IMR-90 (cell line): ENCODE measurements around the gene VEPH1. TPM values are rescaled to one million over a fixed set of nuclear protein-coding genes. Genes with fewer than 3 reads are reported as not detected.

ENCODE experiments used
- ATAC-seq: fragments of 200-7000 bp; cut with Tn5 transposase; 2 replicates; pipeline ENCODE4 v1.9.1; 2020; ENCODE audit warnings: low read depth, mild to moderate bottlenecking, moderate library complexity
- BruUV-seq: library from RNA; stranded (reverse); fragments of 400-500 nt; replicated peaks from 2 replicates; lab custom pipeline; 2021; lab: Mats Ljungman, UMichigan
- CTCF ChIA-PET: fragments of 300-600 bp; formaldehyde crosslinking; extraction: SDS; loops from one replicate; lab custom pipeline; 2021; ENCODE audit warnings: antibody characterized with exemption; lab: Yijun Ruan, JAX
- POLR2A ChIA-PET: fragments of 300-600 bp; sonication (Branson Sonifier 250); formaldehyde crosslinking; loops from one replicate; lab custom pipeline; 2022; ENCODE audit warnings: antibody characterized with exemption; ENCODE audit not compliant: unreplicated experiment; lab: Charles Lee
- DNase-seq: peaks from one replicate; pipeline ENCODE4 v3.0.0; 2013
- H2AFZ ChIP-seq: replicated peaks from 2 replicates; pipeline ENCODE3; 2013; ENCODE audit warnings: low read length, mild to moderate bottlenecking; ENCODE audit not compliant: poor library complexity
- H2AK5ac ChIP-seq: 2 replicates; pipeline ENCODE4 v1.6.1; 2013; ENCODE audit warnings: low read depth, low read length, inconsistent platforms
- H2AK9ac ChIP-seq: replicated peaks from 2 replicates; pipeline ENCODE3; 2013; ENCODE audit warnings: mild to moderate bottlenecking, low read depth, low read length, moderate library complexity; ENCODE audit not compliant: poor library complexity
- H2BK120ac ChIP-seq: 2 replicates; pipeline ENCODE4 v1.6.1; 2013; ENCODE audit warnings: low read depth, low read length, inconsistent platforms
- H2BK15ac ChIP-seq: 3 replicates; pipeline ENCODE4 v1.6.1; 2013; ENCODE audit warnings: low read depth, low read length, inconsistent platforms
- H2BK20ac ChIP-seq: 2 replicates; pipeline ENCODE4 v1.6.1; 2013; ENCODE audit warnings: low read depth, mild to moderate bottlenecking, inconsistent platforms, low read length, moderate library complexity
- H2BK5ac ChIP-seq: 2 replicates; pipeline ENCODE4 v1.6.1; 2013; ENCODE audit warnings: mild to moderate bottlenecking, low read depth, low read length, inconsistent platforms; ENCODE audit not compliant: poor library complexity, severe bottlenecking
- H3K14ac ChIP-seq: replicated peaks from 2 replicates; pipeline ENCODE4 v1.6.1; 2013; ENCODE audit warnings: low read depth, low read length, inconsistent platforms
- H3K18ac ChIP-seq: 2 replicates; pipeline ENCODE4 v1.6.1; 2013; ENCODE audit warnings: low read depth, low read length, control low read depth
- H3K23ac ChIP-seq: 2 replicates; pipeline ENCODE4 v1.6.1; 2013; ENCODE audit warnings: low read depth, low read length, inconsistent platforms
- H3K27ac ChIP-seq: 2 replicates; pipeline ENCODE4 v1.5.1; 2013; ENCODE audit warnings: mild to moderate bottlenecking, control low read depth, low read length; ENCODE audit not compliant: insufficient read depth
- H3K27me3 ChIP-seq: 2 replicates; pipeline ENCODE4 v1.6.1; 2013; ENCODE audit warnings: low read length; ENCODE audit not compliant: control insufficient read depth, insufficient read depth
- H3K36me3 ChIP-seq: 2 replicates; pipeline ENCODE4 v1.6.1; 2013; ENCODE audit warnings: low read length, mixed read lengths; ENCODE audit not compliant: control insufficient read depth, insufficient read depth
- H3K4ac ChIP-seq: 2 replicates; pipeline ENCODE4 v1.6.1; 2013; ENCODE audit warnings: low read depth, low read length, inconsistent platforms
- H3K4me1 ChIP-seq: 2 replicates; pipeline ENCODE4 v1.6.1; 2013; ENCODE audit warnings: low read length, mixed read lengths; ENCODE audit not compliant: control insufficient read depth, insufficient read depth
- H3K4me2 ChIP-seq: 2 replicates; pipeline ENCODE4 v1.6.1; 2013; ENCODE audit warnings: low read depth, mild to moderate bottlenecking, control low read depth, low read length, moderate library complexity
- H3K4me3 ChIP-seq: 2 replicates; pipeline ENCODE4 v1.5.1; 2013; ENCODE audit warnings: low read depth, mild to moderate bottlenecking, control low read depth, low read length, moderate library complexity; ENCODE audit not compliant: insufficient read depth
- H3K56ac ChIP-seq: 2 replicates; pipeline ENCODE4 v1.6.1; 2013; ENCODE audit warnings: low read length, inconsistent platforms; ENCODE audit not compliant: insufficient read depth; ENCODE audit errors: extremely low read depth
- H3K79me1 ChIP-seq, 2 experiments: 2 replicates each; pipeline ENCODE4 v1.6.1; 2013; ENCODE audit warnings: low read length in 2 of 2, inconsistent platforms in 1 of 2, low read depth in 1 of 2
- H3K9ac ChIP-seq: 2 replicates; pipeline ENCODE4 v1.6.1; 2013; ENCODE audit warnings: low read depth, low read length, control low read depth
- H3K9me1 ChIP-seq: 2 replicates; pipeline ENCODE4 v1.6.1; 2013; ENCODE audit warnings: low read length, inconsistent platforms; ENCODE audit not compliant: insufficient read depth
- H3K9me3 ChIP-seq: 2 replicates; pipeline ENCODE4 v1.6.1; 2013; ENCODE audit warnings: low read length; ENCODE audit not compliant: control insufficient read depth, insufficient read depth
- H4K20me1 ChIP-seq: 2 replicates; pipeline ENCODE4 v1.6.1; 2013; ENCODE audit warnings: low read length, inconsistent platforms; ENCODE audit not compliant: insufficient read depth
- H4K5ac ChIP-seq: 2 replicates; pipeline ENCODE4 v1.6.1; 2013; ENCODE audit warnings: mild to moderate bottlenecking, low read depth, low read length, control low read depth
- H4K8ac ChIP-seq, 2 experiments: 2 replicates each; pipeline ENCODE4 v1.6.1; 2013; ENCODE audit warnings: low read depth in 2 of 2, low read length in 2 of 2, control low read depth in 1 of 2, inconsistent platforms in 1 of 2
- H4K91ac ChIP-seq: 2 replicates; pipeline ENCODE4 v1.6.1; 2013; ENCODE audit warnings: low read depth, low read length, inconsistent platforms; ENCODE audit not compliant: insufficient read depth
- BHLHE40 ChIP-seq: fragments of 150-350 bp; IDR thresholded peaks from 2 replicates; pipeline ENCODE4 v1.6.1; 2016; ENCODE audit warnings: mild to moderate bottlenecking, low read depth, low read length
- CEBPB ChIP-seq: IDR thresholded peaks from 2 replicates; pipeline ENCODE4 v1.6.1; 2012; ENCODE audit warnings: low read depth, low read length, improper control_type of control experiment
- CHD1 ChIP-seq: IDR thresholded peaks from 2 replicates; pipeline ENCODE4 v1.6.1; 2012; ENCODE audit warnings: low read depth, low read length, improper control_type of control experiment
- CTCF ChIP-seq: conservative IDR thresholded peaks from 2 replicates; pipeline ENCODE4 v1.5.1; 2012; ENCODE audit warnings: mild to moderate bottlenecking, low read depth, low read length, improper control_type of control experiment
- ELK1 ChIP-seq: fragments of 150-350 bp; IDR thresholded peaks from 2 replicates; pipeline ENCODE4 v1.6.1; 2016; ENCODE audit warnings: low read depth, mild to moderate bottlenecking, low read length, moderate library complexity, borderline replicate concordance
- FOS ChIP-seq: fragments of 150-350 bp; IDR thresholded peaks from 2 replicates; pipeline ENCODE4 v1.6.1; 2016; ENCODE audit warnings: low read depth, low read length
- MAFK ChIP-seq: IDR thresholded peaks from 2 replicates; pipeline ENCODE4 v1.6.1; 2012; ENCODE audit warnings: low read depth, low read length, improper control_type of control experiment
- MAZ ChIP-seq: IDR thresholded peaks from 2 replicates; pipeline ENCODE4 v1.6.1; 2012; ENCODE audit warnings: low read depth, mild to moderate bottlenecking, low read length, improper control_type of control experiment, moderate library complexity, borderline replicate concordance
- MXI1 ChIP-seq: IDR thresholded peaks from 2 replicates; pipeline ENCODE4 v1.6.1; 2012; ENCODE audit warnings: low read depth, mild to moderate bottlenecking, low read length, moderate library complexity, borderline replicate concordance
- NFE2L2 ChIP-seq: fragments of 150-350 bp; IDR thresholded peaks from 2 replicates; pipeline ENCODE4 v1.6.1; 2016; ENCODE audit warnings: low read depth, mild to moderate bottlenecking, low read length
- POLR2A ChIP-seq: IDR thresholded peaks from 2 replicates; pipeline ENCODE4 v1.6.1; 2012; ENCODE audit warnings: mild to moderate bottlenecking, low read depth, low read length
- RAD21 ChIP-seq: IDR thresholded peaks from 2 replicates; pipeline ENCODE4 v1.6.1; 2012; ENCODE audit warnings: low read length, improper control_type of control experiment
- RCOR1 ChIP-seq: IDR thresholded peaks from 2 replicates; pipeline ENCODE4 v1.6.1; 2012; ENCODE audit warnings: mild to moderate bottlenecking, low read length, improper control_type of control experiment; ENCODE audit not compliant: insufficient replicate concordance
- RFX5 ChIP-seq: IDR thresholded peaks from 2 replicates; pipeline ENCODE4 v1.8.0; 2012; ENCODE audit warnings: low read depth, mild to moderate bottlenecking, low read length, moderate library complexity
- SMC3 ChIP-seq: fragments of 150-350 bp; IDR thresholded peaks from 2 replicates; pipeline ENCODE4 v1.6.1; 2016; ENCODE audit warnings: low read depth, mild to moderate bottlenecking, antibody characterized with exemption, low read length, moderate library complexity
- USF2 ChIP-seq: fragments of 150-350 bp; IDR thresholded peaks from 2 replicates; pipeline ENCODE4 v1.6.1; 2017; ENCODE audit warnings: mild to moderate bottlenecking, antibody characterized with exemption, low read length, low read depth
- WGBS, 2 experiments: methylation state at CpG; one replicate each; pipeline versions ENCODE4 v1.1.5 to v1.1.7; 2013; ENCODE audit warnings: missing lambda C conversion rate in 2 of 2; ENCODE audit not compliant: insufficient read length in 1 of 2; ENCODE audit errors: extremely low coverage in 2 of 2; 5-methylcytosine and 5-hydroxymethylcytosine counted together
- dilution Hi-C: fragments of 300-500 bp; cut with HindIII; formaldehyde crosslinking; loops from one replicate; pipeline ENCODE4 v1.14.3; 2018; ENCODE audit warnings: low sequenced_read_pairs; ENCODE audit not compliant: unreplicated experiment
- in situ Hi-C: fragments of 300-500 bp; cut with MboI; formaldehyde crosslinking; loops from 3 replicates; pipeline ENCODE4 v1.14.3; 2019; ENCODE audit warnings: low sequenced_read_pairs, inconsistent platforms, mixed read lengths
- intact Hi-C: fragments of 100-400 bp; cut with micrococcal nuclease; formaldehyde crosslinking; loops from 2 replicates; pipeline ENCODE4 v1.10.0; 2022
- polyA plus RNA-seq, 3 experiments: library from polyadenylated mRNA; depleted of rRNA; stranded (reverse); fragments of >200 nt; gene quantifications; 2 replicates each; pipeline ENCODE4 v1.2.3, GENCODE V29; 2012; ENCODE audit warnings: low replicate concordance in 1 of 3
- total RNA-seq: library from RNA; depleted of rRNA; stranded (reverse); fragments of >200 nt; gene quantifications from 2 replicates; pipeline ENCODE4 v1.2.3, GENCODE V29; 2012

Gene VEPH1
- total and polyA plus RNA-seq, 2 of the 4 experiments (the other 2 are of a cell fraction), result 30.5 to 130 TPM

- H4K5ac ChIP-seq, result no peak overlapping the region
- H3K27me3 ChIP-seq, result no peaks in the 10 kb centered on the region
- H3K23ac ChIP-seq, result no peak overlapping the region
- H3K56ac ChIP-seq, result no peak overlapping the region
- H2BK20ac ChIP-seq, result no peak overlapping the region
- peaks cover 13% of the 10 kb centered on the region for H3K4me1 ChIP-seq
- no peak overlapping the region for H2BK120ac ChIP-seq
- no peaks in the 10 kb centered on the region for H3K9me3 ChIP-seq
- dilution Hi-C loops (no loop called here), intact Hi-C loops (no loop called here), in situ Hi-C loops (no loop called here)
- peaks cover 4% of the 10 kb centered on the region; the same call in 1 of the 2 replicates for H3K9me1 ChIP-seq
- H3K4ac ChIP-seq, result no peak overlapping the region
- H4K20me1 ChIP-seq, result no peaks in the 10 kb centered on the region
- H4K8ac ChIP-seq, result no peak overlapping the region
- no peak overlapping the region for H3K27ac ChIP-seq
- no peak overlapping the region for H2AFZ ChIP-seq
- POLR2A ChIA-PET, result no interaction called here
- no peak overlapping the region for H3K18ac ChIP-seq
- no peak overlapping the region for H2AK5ac ChIP-seq
- no peak overlapping the region for H3K14ac ChIP-seq
- DNase-seq (no peak), ATAC-seq (no peak)
- H3K4me2 ChIP-seq, result no peak overlapping the region
- CTCF ChIA-PET, result no interaction called here
- no peak overlapping the region for H3K9ac ChIP-seq
- H3K4me3 ChIP-seq, result no peak overlapping the region
- H2BK15ac ChIP-seq, result no peak overlapping the region
- H2AK9ac ChIP-seq, result no peak overlapping the region
- no TSS peak for BruUV-seq
- H3K36me3 ChIP-seq, result no peaks in the 10 kb centered on the region
- H4K91ac ChIP-seq, result no peak overlapping the region
- no peaks in the 10 kb centered on the region for H3K79me1 ChIP-seq
- H2BK5ac ChIP-seq, result no peak overlapping the region
- 74% methylated on average over 5 of the region's 6 CpGs; no CpG with 5 or more reads in 1 of the 2 experiments for WGBS, 2 experiments
- TF ChIP-seq SMC3 (no peak), BHLHE40 (no peak), ELK1 (no peak), MAZ (no peak), RFX5 (no peak), MAFK (no peak), RAD21 (no peak), USF2 (no peak), CHD1 (no peak), NFE2L2 (no peak), RCOR1 (no peak), FOS (no peak), POLR2A (no peak), CTCF (no peak), MXI1 (no peak), CEBPB (no peak)
Observed at GRCh38 chr3:157297328-157297915, 205.8 kb downstream of the VEPH1 start.
